ENCODE results near the gene CYP27B1. TPM values are rescaled to one million over a fixed set of nuclear protein-coding genes. Genes with fewer than 3 reads are reported as not detected.

The CYP27B1 gene
- total RNA-seq, 1 experiment from 2014 or later: 11.6 TPM

- ATAC-seq (peak; percentile 59), DNase-seq (ENCODE audit: low read depth, low spot score) (peak; percentile 34)
- H3K4me1 ChIP-seq (ENCODE audit: control insufficient read depth in 1 of 2, insufficient read depth in 2 of 2, low read length in 2 of 2): peaks cover 0 to 13% of the 10 kb centered on the region in 2 experiments; a peak in 2 of 4 replicates
- peak overlapping the region; percentile 28 for H3K4me2 ChIP-seq (ENCODE audit: low read length)
- CTCF ChIA-PET: no interaction called here
- TF ChIP-seq POLR2AphosphoS5 (IDR thresholded peaks at IDR 0.05; ENCODE audit: low read depth, low read length): 0 out of 2 replicates have a peak, but pooled peaks have one; percentile 21
- TF ChIP-seq SP1 (IDR thresholded peaks at IDR 0.05; ENCODE audit: low read depth): no peak
- peak; percentile 11 for TF ChIP-seq TCF7L2 (IDR thresholded peaks at IDR 0.05; ENCODE audit: borderline replicate concordance, extremely low read depth, insufficient read depth, insufficient read length)
- H2AFZ ChIP-seq (ENCODE audit: low read depth, low read length, poor library complexity, severe bottlenecking): no peak overlapping the region
- H3K9ac ChIP-seq (ENCODE audit: low read length): no peak overlapping the region
- no TSS peak for BruUV-seq (replicated peaks)
- no peak overlapping the region for H3K4me3 ChIP-seq (replicated peaks in 1 of 2; ENCODE audit: low read depth in 1 of 2, low read length in 2 of 2)
- H3K9me3 ChIP-seq (ENCODE audit: control insufficient read depth in 1 of 2, insufficient read depth in 1 of 2, low read depth in 1 of 2, low read length in 2 of 2): no peaks in the 10 kb centered on the region
- no peak overlapping the region for H3K27ac ChIP-seq (ENCODE audit: low read depth, low read length)
- intact Hi-C loops (cut with micrococcal nuclease): no loop called here
- H3K9me2 ChIP-seq (ENCODE audit: insufficient read depth): no peaks in the 10 kb centered on the region
- no peaks in the 10 kb centered on the region for H4K20me1 ChIP-seq (ENCODE audit: insufficient read depth)
- RAD21 ChIA-PET (ENCODE audit: low non-redundant PET in 1 of 2, low total read pairs in 2 of 2, uncharacterized antibody in 2 of 2, unreplicated experiment in 2 of 2): no interaction called here
- no peaks in the 10 kb centered on the region for H3K79me2 ChIP-seq (ENCODE audit: insufficient read depth, low read length)
- H3K27me3 ChIP-seq (ENCODE audit: insufficient read depth, low read length): no peaks in the 10 kb centered on the region
- no peaks in the 10 kb centered on the region for H3K36me3 ChIP-seq (ENCODE audit: control insufficient read depth in 1 of 2, insufficient read depth in 2 of 2, low read length in 2 of 2)
- POLR2A ChIA-PET: interaction anchor here (0.6 kb wide), 1 partner anchor 121 kb away, joined by 5 read pairs; no protein-coding TSS in a partner anchor
Observed at GRCh38 chr12:57810450-57810849, 43.6 kb upstream of the CYP27B1 start.

GRCh38 chr12:57809425-57809824 lies 42.5 kb upstream of the CYP27B1 start:
- ChIA-PET CTCF (no interaction called here), RAD21 (ENCODE audit: low non-redundant PET in 1 of 2, low total read pairs in 2 of 2, uncharacterized antibody in 2 of 2, unreplicated experiment in 2 of 2) (no interaction called here), POLR2A (no interaction called here)
- H3K9me3 ChIP-seq (ENCODE audit: control insufficient read depth in 1 of 2, insufficient read depth in 1 of 2, low read depth in 1 of 2, low read length in 2 of 2): no peaks in the 10 kb centered on the region
- intact Hi-C loops (cut with micrococcal nuclease): no loop called here
- BruUV-seq (replicated peaks): no TSS peak
- no peak overlapping the region for H3K4me3 ChIP-seq (replicated peaks in 1 of 2; ENCODE audit: low read depth in 1 of 2, low read length in 2 of 2)
- no peak overlapping the region for H2AFZ ChIP-seq (ENCODE audit: low read depth, low read length, poor library complexity, severe bottlenecking)
- no peaks in the 10 kb centered on the region for H4K20me1 ChIP-seq (ENCODE audit: insufficient read depth)
- no peaks in the 10 kb centered on the region for H3K9me2 ChIP-seq (ENCODE audit: insufficient read depth)
- no peak overlapping the region for H3K4me2 ChIP-seq (ENCODE audit: low read length)
- H3K27me3 ChIP-seq (ENCODE audit: insufficient read depth, low read length): no peaks in the 10 kb centered on the region
- TF ChIP-seq RAD21 (IDR thresholded peaks at IDR 0.05; ENCODE audit: low read depth) (no peak), TCF7L2 (IDR thresholded peaks at IDR 0.05; ENCODE audit: borderline replicate concordance, extremely low read depth, insufficient read depth, insufficient read length) (no peak), POLR2AphosphoS5 (IDR thresholded peaks at IDR 0.05; ENCODE audit: low read depth, low read length) (no peak), ELF1 (IDR thresholded peaks at IDR 0.05; ENCODE audit: borderline replicate concordance, low read depth) (no peak), CEBPB (IDR thresholded peaks at IDR 0.05; ENCODE audit: low read depth) (no peak), ZNF274 (IDR thresholded peaks at IDR 0.05; ENCODE audit: low read depth, low read length) (no peak), CTCF (IDR thresholded peaks at IDR 0.05 in 2 of 3, conservative IDR thresholded peaks at IDR 0.05 in 1 of 3; ENCODE audit: borderline replicate concordance in 1 of 3, insufficient read depth in 1 of 3, low read depth in 2 of 3, low read length in 2 of 3) (no peak), FOSL1 (IDR thresholded peaks at IDR 0.05; ENCODE audit: low read depth) (no peak), SP1 (IDR thresholded peaks at IDR 0.05; ENCODE audit: low read depth) (no peak), YY1 (IDR thresholded peaks at IDR 0.05; ENCODE audit: extremely low read depth, insufficient replicate concordance, low read depth, low read length) (no peak), ZBTB33 (IDR thresholded peaks at IDR 0.05; ENCODE audit: extremely low read depth, insufficient replicate concordance, low read length) (no peak), CBX3 (IDR thresholded peaks at IDR 0.05; ENCODE audit: low read depth) (no peak), EZH2phosphoT487 (IDR thresholded peaks at IDR 0.05; ENCODE audit: borderline replicate concordance) (no peak), EGR1 (IDR thresholded peaks at IDR 0.05; ENCODE audit: low read depth) (no peak)
- no peak overlapping the region for H3K9ac ChIP-seq (ENCODE audit: low read length)
- no peaks in the 10 kb centered on the region for H3K36me3 ChIP-seq (ENCODE audit: control insufficient read depth in 1 of 2, insufficient read depth in 2 of 2, low read length in 2 of 2)
- peaks cover 0 to 13% of the 10 kb centered on the region in 2 experiments; a peak in 2 of 4 replicates for H3K4me1 ChIP-seq (ENCODE audit: control insufficient read depth in 1 of 2, insufficient read depth in 2 of 2, low read length in 2 of 2)
- H3K79me2 ChIP-seq (ENCODE audit: insufficient read depth, low read length): no peaks in the 10 kb centered on the region
- H3K27ac ChIP-seq (ENCODE audit: low read depth, low read length): no peak overlapping the region
- no peak for DNase-seq (ENCODE audit: low read depth, low spot score)
- ATAC-seq: no peak

Data from HCT116 (cell line).